WTC11 (cell line): Measurements from ENCODE around the gene ERCC8.

ENCODE experiments used
- ATF1 ChIP-seq: sonication (generic); formaldehyde crosslinking; IDR thresholded peaks from 2 replicates; pipeline ENCODE4 v1.8.1; 2023; ENCODE audit warnings: mild to moderate bottlenecking, moderate library complexity, missing genetic modification reagents
- CTCF ChIP-seq: fragments of 200-600 bp; IDR thresholded peaks from 2 replicates; pipeline ENCODE4 v1.8.0; 2022; ENCODE audit warnings: antibody characterized with exemption
- ZNF281 ChIP-seq: sonication (generic); formaldehyde crosslinking; IDR thresholded peaks from 2 replicates; pipeline ENCODE4 v1.8.0; 2023; ENCODE audit warnings: mild to moderate bottlenecking, missing genetic modification reagents
- ZNF396 ChIP-seq: fragments of 250-450 bp; sonication (Bioruptor Pico); IDR thresholded peaks from 2 replicates; pipeline ENCODE4 v1.8.0; 2021; ENCODE audit warnings: mild to moderate bottlenecking, moderate library complexity, borderline replicate concordance

- TF ChIP-seq CTCF (no peak), ZNF281 (no peak), ZNF396 (CRISPR knock-in tag) (no peak), ATF1 (CRISPR knock-in tag) (no peak)
Observed at GRCh38 chr5:60887746-60888145, 57.1 kb downstream of the ERCC8 start.
